ENCODE data around the gene PSMA3. TPM values are rescaled to one million over a fixed set of nuclear protein-coding genes. Genes with fewer than 3 reads are reported as not detected.

PSMA3 gene
- total and polyA plus RNA-seq, 2 of the 8 experiments (the other 6 are each of a cell fraction or from before 2014, with no cell fraction given), result 285 to 507 TPM

DNA sequence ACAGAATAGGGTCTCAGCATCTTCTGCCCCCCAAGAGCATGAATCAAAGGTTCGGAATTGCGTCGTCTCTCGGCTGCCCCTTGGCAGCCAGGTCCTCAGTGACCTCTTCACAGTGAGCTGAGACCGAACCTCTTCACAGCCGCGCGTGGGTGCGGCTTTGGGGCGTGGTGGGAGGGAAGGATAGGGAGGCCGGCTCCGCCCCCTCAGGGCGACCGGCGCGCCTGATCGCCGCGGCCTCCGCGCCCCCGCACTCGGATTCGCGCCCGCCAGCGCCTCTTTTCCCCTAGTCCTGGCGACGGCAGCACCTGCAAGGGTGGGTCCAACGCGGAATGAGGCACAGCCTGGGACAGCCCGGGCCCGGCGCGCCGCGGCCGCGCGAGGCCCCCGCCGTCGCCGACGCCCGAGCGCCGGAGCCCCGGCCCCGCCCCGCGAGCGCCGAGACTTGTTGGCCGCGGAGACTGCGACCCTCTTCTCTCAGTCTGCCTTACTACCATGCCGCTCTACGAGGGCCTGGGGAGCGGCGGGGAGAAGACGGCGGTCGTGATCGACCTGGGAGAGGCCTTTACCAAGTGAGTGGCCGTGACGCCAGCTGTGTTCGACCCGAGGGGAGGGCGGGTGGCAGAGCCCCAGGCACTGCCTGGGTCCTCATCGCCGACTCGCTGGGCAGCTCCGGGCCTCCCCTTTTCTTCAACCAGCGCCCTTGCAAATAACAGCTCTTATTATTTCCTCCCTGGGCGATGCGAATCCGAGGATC is 44.7 kb upstream of the PSMA3 start, which contains the start of gene ACTR10 (continued):
- TF ChIP-seq SIN3A (conservative IDR thresholded peaks at IDR 0.05 in 1 of 2, IDR thresholded peaks at IDR 0.05 in 1 of 2; ENCODE audit: low read depth in 1 of 2, low read length in 2 of 2), result no peak
- TF ChIP-seq SRF (IDR thresholded peaks at IDR 0.05; ENCODE audit: low read depth, low read length), result 0 out of 2 replicates have a peak, but pooled peaks have one; percentile 16
- no peak for TF ChIP-seq NANOG (IDR thresholded peaks at IDR 0.05; ENCODE audit: insufficient read depth, low read depth, low read length, poor library complexity, severe bottlenecking)
- TF ChIP-seq POU5F1 (IDR thresholded peaks at IDR 0.05; ENCODE audit: low read depth, low read length), result no peak
- TF ChIP-seq PHF8 (conservative IDR thresholded peaks at IDR 0.05; ENCODE audit: low read depth, low read length), result peak; percentile 86
- peak; percentile 92 for TF ChIP-seq ASH2L (IDR thresholded peaks at IDR 0.05; ENCODE audit: low read length)
- no peak for TF ChIP-seq ZNF274 (IDR thresholded peaks at IDR 0.05; ENCODE audit: borderline replicate concordance, extremely low read depth, low read length)
- no peak for TF ChIP-seq RNF2 (IDR thresholded peaks at IDR 0.05; ENCODE audit: borderline replicate concordance, low read depth, low read length, missing control alignments, poor library complexity, severe bottlenecking)
- TF ChIP-seq HDAC6 (IDR thresholded peaks at IDR 0.05; ENCODE audit: low read depth, low read length), result no peak
- TF ChIP-seq, protein P1, sequence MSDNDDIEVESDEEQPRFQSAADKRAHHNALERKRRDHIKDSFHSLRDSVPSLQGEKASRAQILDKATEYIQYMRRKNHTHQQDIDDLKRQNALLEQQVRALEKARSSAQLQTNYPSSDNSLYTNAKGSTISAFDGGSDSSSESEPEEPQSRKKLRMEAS (IDR thresholded peaks at IDR 0.05), result peak; percentile 2; the same call in 1 of the 2 replicates
- TF ChIP-seq KDM4A (IDR thresholded peaks at IDR 0.05; ENCODE audit: low read depth, low read length, severe bottlenecking), result peak; percentile 27
- no peak for TF ChIP-seq CEBPB (IDR thresholded peaks at IDR 0.05; ENCODE audit: low read depth, low read length)
- no peak for TF ChIP-seq TEAD4 (IDR thresholded peaks at IDR 0.05; ENCODE audit: low read depth, low read length)
- TF ChIP-seq HDAC2 (IDR thresholded peaks at IDR 0.05; ENCODE audit: borderline replicate concordance in 1 of 2, low read depth in 2 of 2, low read length in 2 of 2), result 0 out of 4 replicates have a peak, but pooled peaks of 1 of the 2 experiments have one; percentile 69
- no peak for TF ChIP-seq BRCA1 (IDR thresholded peaks at IDR 0.05; ENCODE audit: low read depth, low read length)
- TF ChIP-seq, protein P2, sequence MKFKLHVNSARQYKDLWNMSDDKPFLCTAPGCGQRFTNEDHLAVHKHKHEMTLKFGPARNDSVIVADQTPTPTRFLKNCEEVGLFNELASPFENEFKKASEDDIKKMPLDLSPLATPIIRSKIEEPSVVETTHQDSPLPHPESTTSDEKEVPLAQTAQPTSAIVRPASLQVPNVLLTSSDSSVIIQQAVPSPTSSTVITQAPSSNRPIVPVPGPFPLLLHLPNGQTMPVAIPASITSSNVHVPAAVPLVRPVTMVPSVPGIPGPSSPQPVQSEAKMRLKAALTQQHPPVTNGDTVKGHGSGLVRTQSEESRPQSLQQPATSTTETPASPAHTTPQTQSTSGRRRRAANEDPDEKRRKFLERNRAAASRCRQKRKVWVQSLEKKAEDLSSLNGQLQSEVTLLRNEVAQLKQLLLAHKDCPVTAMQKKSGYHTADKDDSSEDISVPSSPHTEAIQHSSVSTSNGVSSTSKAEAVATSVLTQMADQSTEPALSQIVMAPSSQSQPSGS (IDR thresholded peaks at IDR 0.05; ENCODE audit: low read length), result no peak
- TF ChIP-seq KDM5A (IDR thresholded peaks at IDR 0.05; ENCODE audit: low read length), result no peak
- no peak for TF ChIP-seq GTF2F1 (IDR thresholded peaks at IDR 0.05; ENCODE audit: borderline replicate concordance, low read depth, low read length)
- no peak for TF ChIP-seq FOSL1 (IDR thresholded peaks at IDR 0.05; ENCODE audit: insufficient read depth, low read depth, low read length)
- TF ChIP-seq SP1 (IDR thresholded peaks at IDR 0.05; ENCODE audit: low read depth, low read length), result no peak
- no peak for TF ChIP-seq CHD2 (IDR thresholded peaks at IDR 0.05; ENCODE audit: low read length)
- TF ChIP-seq BCL11A (IDR thresholded peaks at IDR 0.05; ENCODE audit: low read depth in 2 of 2, low read length in 2 of 2), result no peak
